SK-N-SH treated with all-trans-retinoic acid at 6 μM for 48 hours (cell line): Measurements from ENCODE around the gene KANK2.

Experiments used
- ATAC-seq: fragments of 200-7000 bp; cut with Tn5 transposase; 3 replicates; pipeline ENCODE4 v1.9.1; 2020; ENCODE audit warnings: mild to moderate bottlenecking, moderate library complexity
- ARNTL ChIP-seq: fragments of 450-650 bp; formaldehyde crosslinking; IDR thresholded peaks from 2 replicates; pipeline ENCODE4 v1.5.0; 2020; ENCODE audit warnings: low read depth, mild to moderate bottlenecking, moderate library complexity, borderline replicate concordance
- BACH2 ChIP-seq: fragments of 250-450 bp; sonication (Bioruptor Pico); IDR thresholded peaks from 2 replicates; pipeline ENCODE4 v1.9.0; 2021; ENCODE audit warnings: mild to moderate bottlenecking, borderline replicate concordance
- ESRRG ChIP-seq: fragments of 250-450 bp; sonication (Bioruptor Pico); IDR thresholded peaks from 2 replicates; pipeline ENCODE4 v1.6.1; 2021; ENCODE audit warnings: mild to moderate bottlenecking
- GLIS3 ChIP-seq: fragments of 250-450 bp; sonication (Bioruptor Pico); IDR thresholded peaks from 2 replicates; pipeline ENCODE4 v1.5.0; 2020; ENCODE audit warnings: mild to moderate bottlenecking, moderate library complexity
- ISL1 ChIP-seq: fragments of 250-450 bp; sonication (Bioruptor Pico); IDR thresholded peaks from 2 replicates; pipeline ENCODE4 v2.1.2; 2022; ENCODE audit warnings: mild to moderate bottlenecking, moderate library complexity
- OSR1 ChIP-seq: fragments of 250-450 bp; sonication (Bioruptor Pico); IDR thresholded peaks from 2 replicates; pipeline ENCODE4 v1.8.0; 2022; ENCODE audit warnings: moderate library complexity, mild to moderate bottlenecking, inconsistent platforms
- RARB ChIP-seq: fragments of 250-450 bp; sonication (Bioruptor Pico); IDR thresholded peaks from 2 replicates; pipeline ENCODE4 v1.8.0; 2021; ENCODE audit warnings: mild to moderate bottlenecking, moderate library complexity
- SNAI2 ChIP-seq: fragments of 250-450 bp; sonication (Bioruptor Pico); IDR thresholded peaks from 2 replicates; pipeline ENCODE4 v1.5.0; 2020; ENCODE audit warnings: mild to moderate bottlenecking, moderate library complexity
- TCF4 ChIP-seq: fragments of 250-450 bp; sonication (Bioruptor Pico); IDR thresholded peaks from 2 replicates; pipeline ENCODE4 v1.8.0; 2021; ENCODE audit warnings: mild to moderate bottlenecking, moderate library complexity, borderline replicate concordance
- TOX ChIP-seq: fragments of 250-450 bp; sonication (Bioruptor Pico); IDR thresholded peaks from 2 replicates; pipeline ENCODE4 v1.8.0; 2021; ENCODE audit warnings: mild to moderate bottlenecking, moderate library complexity, borderline replicate concordance
- ZC3H10 ChIP-seq: fragments of 250-450 bp; sonication (Bioruptor Pico); IDR thresholded peaks from 2 replicates; pipeline ENCODE4 v1.5.1; 2021; ENCODE audit warnings: mild to moderate bottlenecking, moderate library complexity
- ZFP3 ChIP-seq: fragments of 250-450 bp; sonication (Bioruptor Pico); IDR thresholded peaks from 2 replicates; pipeline ENCODE4 v1.5.0; 2020; ENCODE audit warnings: mild to moderate bottlenecking, moderate library complexity
- ZFP30 ChIP-seq: fragments of 450-650 bp; formaldehyde crosslinking; IDR thresholded peaks from 2 replicates; pipeline ENCODE4 v1.5.0; 2022; ENCODE audit warnings: mild to moderate bottlenecking, moderate library complexity
- ZNF565 ChIP-seq: fragments of 450-650 bp; formaldehyde crosslinking; conservative IDR thresholded peaks from 2 replicates; pipeline ENCODE4 v1.5.0; 2020; ENCODE audit warnings: low read depth, mild to moderate bottlenecking, moderate library complexity
- ZNF8 ChIP-seq: fragments of 450-650 bp; formaldehyde crosslinking; IDR thresholded peaks from 2 replicates; pipeline ENCODE4 v1.5.0; 2020; ENCODE audit warnings: mild to moderate bottlenecking, moderate library complexity
- TF ChIP-seq, protein P1 (sequence below): fragments of 250-450 bp; sonication (Bioruptor Pico); IDR thresholded peaks from 2 replicates; pipeline ENCODE4 v1.5.1; 2021; ENCODE audit warnings: mild to moderate bottlenecking, moderate library complexity
- TF ChIP-seq, protein P2 (sequence below): fragments of 250-450 bp; sonication (Bioruptor Pico); IDR thresholded peaks from 2 replicates; pipeline ENCODE4 v1.5.0; 2020; ENCODE audit warnings: mild to moderate bottlenecking, moderate library complexity
- TF ChIP-seq, protein P3 (sequence below): fragments of 250-450 bp; sonication (Bioruptor Pico); IDR thresholded peaks from 2 replicates; pipeline ENCODE4 v1.8.0; 2020; ENCODE audit warnings: mild to moderate bottlenecking, moderate library complexity, borderline replicate concordance
- TF ChIP-seq, protein P4 (sequence below): fragments of 250-450 bp; sonication (Bioruptor Pico); IDR thresholded peaks from 2 replicates; pipeline ENCODE4 v1.8.0; 2021; ENCODE audit warnings: low read depth, mild to moderate bottlenecking, moderate library complexity, borderline replicate concordance
- TF ChIP-seq, protein P5 (sequence below): fragments of 250-450 bp; sonication (Bioruptor Pico); IDR thresholded peaks from 2 replicates; pipeline ENCODE4 v1.5.1; 2020; ENCODE audit warnings: low read depth, mild to moderate bottlenecking, moderate library complexity

The KANK2 gene

DNA sequence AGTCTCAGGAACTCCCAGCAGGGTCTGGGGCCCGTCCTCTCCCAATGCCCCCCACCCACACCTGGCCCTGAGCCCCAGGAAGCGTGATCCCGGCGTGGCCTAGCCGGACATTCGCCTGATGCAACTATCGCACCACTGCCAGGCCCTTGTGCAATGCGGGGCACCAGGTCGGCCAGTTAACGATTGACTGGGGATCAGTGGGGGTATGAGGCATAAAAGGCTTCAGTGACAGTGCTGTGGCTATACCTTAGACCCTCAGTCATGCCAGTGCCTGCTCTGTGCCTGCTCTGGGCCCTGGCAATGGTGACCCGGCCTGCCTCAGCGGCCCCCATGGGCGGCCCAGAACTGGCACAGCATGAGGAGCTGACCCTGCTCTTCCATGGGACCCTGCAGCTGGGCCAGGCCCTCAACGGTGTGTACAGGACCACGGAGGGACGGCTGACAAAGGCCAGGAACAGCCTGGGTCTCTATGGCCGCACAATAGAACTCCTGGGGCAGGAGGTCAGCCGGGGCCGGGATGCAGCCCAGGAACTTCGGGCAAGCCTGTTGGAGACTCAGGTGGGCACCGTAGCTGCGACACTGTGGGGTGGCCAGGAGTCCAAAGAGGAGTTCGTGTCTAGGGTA, 42.1 kb upstream of the KANK2 start, which contains the start of gene ANGPTL8:
Gene ANGPTL8 (plus strand): TSS at position 243 of the 624 bp plus-strand sequence. CDS start 19 bp downstream, at position 262.
- TF ChIP-seq ZFP30 (CRISPR knock-in tag), result no peak
- TF ChIP-seq ZNF565 (CRISPR knock-in tag), result no peak
- TF ChIP-seq TOX, result no peak
- TF ChIP-seq, protein P1, sequence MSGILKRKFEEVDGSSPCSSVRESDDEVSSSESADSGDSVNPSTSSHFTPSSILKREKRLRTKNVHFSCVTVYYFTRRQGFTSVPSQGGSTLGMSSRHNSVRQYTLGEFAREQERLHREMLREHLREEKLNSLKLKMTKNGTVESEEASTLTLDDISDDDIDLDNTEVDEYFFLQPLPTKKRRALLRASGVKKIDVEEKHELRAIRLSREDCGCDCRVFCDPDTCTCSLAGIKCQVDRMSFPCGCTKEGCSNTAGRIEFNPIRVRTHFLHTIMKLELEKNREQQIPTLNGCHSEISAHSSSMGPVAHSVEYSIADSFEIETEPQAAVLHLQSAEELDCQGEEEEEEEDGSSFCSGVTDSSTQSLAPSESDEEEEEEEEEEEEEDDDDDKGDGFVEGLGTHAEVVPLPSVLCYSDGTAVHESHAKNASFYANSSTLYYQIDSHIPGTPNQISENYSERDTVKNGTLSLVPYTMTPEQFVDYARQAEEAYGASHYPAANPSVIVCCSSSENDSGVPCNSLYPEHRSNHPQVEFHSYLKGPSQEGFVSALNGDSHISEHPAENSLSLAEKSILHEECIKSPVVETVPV (CRISPR knock-in tag), result no peak
- no peak for ATAC-seq

DNA sequence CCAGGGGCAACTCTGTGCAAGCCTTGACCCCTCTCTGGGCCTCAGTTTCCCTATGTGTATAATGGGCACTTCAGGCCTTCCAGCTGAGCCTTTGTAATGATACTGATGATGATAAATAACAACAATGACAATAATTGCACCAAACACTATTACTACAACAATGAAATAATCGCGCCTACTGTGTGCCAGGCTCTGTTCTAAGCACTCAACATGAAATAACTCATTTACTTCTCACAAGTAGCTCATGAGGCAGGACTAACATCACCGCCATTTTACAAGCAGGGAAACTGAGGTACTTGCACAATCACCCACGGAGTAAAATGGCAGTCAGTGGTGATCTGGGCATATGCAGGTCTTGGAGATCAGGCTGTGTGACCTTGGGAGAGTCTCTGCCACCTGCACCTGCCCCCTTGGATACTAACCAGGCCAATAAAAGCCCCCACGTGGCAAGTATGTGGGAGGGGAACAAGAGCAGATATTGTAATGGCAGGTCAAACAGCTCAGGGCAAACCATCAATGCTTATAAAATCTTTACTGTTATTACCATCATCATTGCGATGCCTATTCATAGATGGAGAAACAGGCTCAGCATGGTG, 41.5 kb upstream of the KANK2 start:
- no peak for TF ChIP-seq ZC3H10 (CRISPR knock-in tag)
- no peak for TF ChIP-seq ZFP3
- no peak for TF ChIP-seq SNAI2 (CRISPR knock-in tag)
- TF ChIP-seq TCF4 (CRISPR knock-in tag), result no peak
- no peak for TF ChIP-seq ARNTL (CRISPR knock-in tag)
- TF ChIP-seq ISL1 (CRISPR knock-in tag), result no peak
- TF ChIP-seq, protein P2, sequence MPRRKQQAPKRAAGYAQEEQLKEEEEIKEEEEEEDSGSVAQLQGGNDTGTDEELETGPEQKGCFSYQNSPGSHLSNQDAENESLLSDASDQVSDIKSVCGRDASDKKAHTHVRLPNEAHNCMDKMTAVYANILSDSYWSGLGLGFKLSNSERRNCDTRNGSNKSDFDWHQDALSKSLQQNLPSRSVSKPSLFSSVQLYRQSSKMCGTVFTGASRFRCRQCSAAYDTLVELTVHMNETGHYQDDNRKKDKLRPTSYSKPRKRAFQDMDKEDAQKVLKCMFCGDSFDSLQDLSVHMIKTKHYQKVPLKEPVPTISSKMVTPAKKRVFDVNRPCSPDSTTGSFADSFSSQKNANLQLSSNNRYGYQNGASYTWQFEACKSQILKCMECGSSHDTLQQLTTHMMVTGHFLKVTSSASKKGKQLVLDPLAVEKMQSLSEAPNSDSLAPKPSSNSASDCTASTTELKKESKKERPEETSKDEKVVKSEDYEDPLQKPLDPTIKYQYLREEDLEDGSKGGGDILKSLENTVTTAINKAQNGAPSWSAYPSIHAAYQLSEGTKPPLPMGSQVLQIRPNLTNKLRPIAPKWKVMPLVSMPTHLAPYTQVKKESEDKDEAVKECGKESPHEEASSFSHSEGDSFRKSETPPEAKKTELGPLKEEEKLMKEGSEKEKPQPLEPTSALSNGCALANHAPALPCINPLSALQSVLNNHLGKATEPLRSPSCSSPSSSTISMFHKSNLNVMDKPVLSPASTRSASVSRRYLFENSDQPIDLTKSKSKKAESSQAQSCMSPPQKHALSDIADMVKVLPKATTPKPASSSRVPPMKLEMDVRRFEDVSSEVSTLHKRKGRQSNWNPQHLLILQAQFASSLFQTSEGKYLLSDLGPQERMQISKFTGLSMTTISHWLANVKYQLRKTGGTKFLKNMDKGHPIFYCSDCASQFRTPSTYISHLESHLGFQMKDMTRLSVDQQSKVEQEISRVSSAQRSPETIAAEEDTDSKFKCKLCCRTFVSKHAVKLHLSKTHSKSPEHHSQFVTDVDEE (CRISPR knock-in tag), result no peak
- TF ChIP-seq, protein P3, sequence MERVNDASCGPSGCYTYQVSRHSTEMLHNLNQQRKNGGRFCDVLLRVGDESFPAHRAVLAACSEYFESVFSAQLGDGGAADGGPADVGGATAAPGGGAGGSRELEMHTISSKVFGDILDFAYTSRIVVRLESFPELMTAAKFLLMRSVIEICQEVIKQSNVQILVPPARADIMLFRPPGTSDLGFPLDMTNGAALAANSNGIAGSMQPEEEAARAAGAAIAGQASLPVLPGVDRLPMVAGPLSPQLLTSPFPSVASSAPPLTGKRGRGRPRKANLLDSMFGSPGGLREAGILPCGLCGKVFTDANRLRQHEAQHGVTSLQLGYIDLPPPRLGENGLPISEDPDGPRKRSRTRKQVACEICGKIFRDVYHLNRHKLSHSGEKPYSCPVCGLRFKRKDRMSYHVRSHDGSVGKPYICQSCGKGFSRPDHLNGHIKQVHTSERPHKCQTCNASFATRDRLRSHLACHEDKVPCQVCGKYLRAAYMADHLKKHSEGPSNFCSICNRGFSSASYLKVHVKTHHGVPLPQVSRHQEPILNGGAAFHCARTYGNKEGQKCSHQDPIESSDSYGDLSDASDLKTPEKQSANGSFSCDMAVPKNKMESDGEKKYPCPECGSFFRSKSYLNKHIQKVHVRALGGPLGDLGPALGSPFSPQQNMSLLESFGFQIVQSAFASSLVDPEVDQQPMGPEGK (CRISPR knock-in tag), result no peak
- TF ChIP-seq BACH2 (CRISPR knock-in tag), result no peak
- TF ChIP-seq GLIS3, result no peak
- TF ChIP-seq, protein P1 (CRISPR knock-in tag), result no peak
- no peak for TF ChIP-seq RARB (CRISPR knock-in tag)
- no peak for TF ChIP-seq TOX
- no peak for ATAC-seq

DNA sequence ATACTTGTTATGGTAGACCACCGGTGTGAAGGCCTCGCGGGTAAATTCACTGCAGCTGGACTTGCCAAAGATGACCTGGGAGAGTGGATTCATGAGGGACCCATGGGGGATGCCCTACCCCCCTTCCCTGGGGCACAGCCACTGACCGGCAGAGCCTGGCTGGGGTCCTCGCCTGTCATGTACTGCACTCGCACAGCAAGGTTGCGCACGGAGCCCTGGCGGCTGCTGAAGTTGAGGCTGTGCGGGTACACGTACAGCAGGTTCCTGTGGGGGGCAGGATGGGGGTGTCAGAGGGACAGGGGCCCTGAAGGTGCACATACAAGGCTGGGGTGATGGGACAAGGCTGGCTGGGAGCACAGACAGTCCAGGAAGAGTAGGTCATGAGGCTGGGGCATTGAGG, 40.7 kb upstream of the KANK2 start:
- no peak for ATAC-seq
- TF ChIP-seq, protein P4, sequence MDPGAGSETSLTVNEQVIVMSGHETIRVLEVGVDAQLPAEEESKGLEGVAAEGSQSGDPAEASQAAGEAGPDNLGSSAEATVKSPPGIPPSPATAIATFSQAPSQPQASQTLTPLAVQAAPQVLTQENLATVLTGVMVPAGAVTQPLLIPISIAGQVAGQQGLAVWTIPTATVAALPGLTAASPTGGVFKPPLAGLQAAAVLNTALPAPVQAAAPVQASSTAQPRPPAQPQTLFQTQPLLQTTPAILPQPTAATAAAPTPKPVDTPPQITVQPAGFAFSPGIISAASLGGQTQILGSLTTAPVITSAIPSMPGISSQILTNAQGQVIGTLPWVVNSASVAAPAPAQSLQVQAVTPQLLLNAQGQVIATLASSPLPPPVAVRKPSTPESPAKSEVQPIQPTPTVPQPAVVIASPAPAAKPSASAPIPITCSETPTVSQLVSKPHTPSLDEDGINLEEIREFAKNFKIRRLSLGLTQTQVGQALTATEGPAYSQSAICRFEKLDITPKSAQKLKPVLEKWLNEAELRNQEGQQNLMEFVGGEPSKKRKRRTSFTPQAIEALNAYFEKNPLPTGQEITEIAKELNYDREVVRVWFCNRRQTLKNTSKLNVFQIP, result no peak
- TF ChIP-seq ARNTL (CRISPR knock-in tag) (no peak), ZFP3 (no peak), OSR1 (CRISPR knock-in tag) (no peak), ZNF8 (no peak), BACH2 (CRISPR knock-in tag) (no peak), TOX (no peak), SNAI2 (CRISPR knock-in tag) (no peak), ZNF565 (CRISPR knock-in tag) (no peak), RARB (CRISPR knock-in tag) (no peak), ESRRG (CRISPR knock-in tag) (no peak), ISL1 (CRISPR knock-in tag) (no peak), ZC3H10 (CRISPR knock-in tag) (no peak)
- TF ChIP-seq, protein P5, sequence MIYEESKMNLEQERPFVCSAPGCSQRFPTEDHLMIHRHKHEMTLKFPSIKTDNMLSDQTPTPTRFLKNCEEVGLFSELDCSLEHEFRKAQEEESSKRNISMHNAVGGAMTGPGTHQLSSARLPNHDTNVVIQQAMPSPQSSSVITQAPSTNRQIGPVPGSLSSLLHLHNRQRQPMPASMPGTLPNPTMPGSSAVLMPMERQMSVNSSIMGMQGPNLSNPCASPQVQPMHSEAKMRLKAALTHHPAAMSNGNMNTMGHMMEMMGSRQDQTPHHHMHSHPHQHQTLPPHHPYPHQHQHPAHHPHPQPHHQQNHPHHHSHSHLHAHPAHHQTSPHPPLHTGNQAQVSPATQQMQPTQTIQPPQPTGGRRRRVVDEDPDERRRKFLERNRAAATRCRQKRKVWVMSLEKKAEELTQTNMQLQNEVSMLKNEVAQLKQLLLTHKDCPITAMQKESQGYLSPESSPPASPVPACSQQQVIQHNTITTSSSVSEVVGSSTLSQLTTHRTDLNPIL (CRISPR knock-in tag), result no peak
- TF ChIP-seq, protein P1 (CRISPR knock-in tag), result no peak
- TF ChIP-seq, all 23 proteins: peak for 0
